Measurements from ENCODE around the gene ALPP.

GRCh38 chr2:232365621-232366321 lies 12.8 kb upstream of the ALPP start:
- TF ChIP-seq EZH2 (IDR thresholded peaks at IDR 0.05; ENCODE audit: insufficient read depth, poor library complexity, severe bottlenecking): no peak
- no peak for TF ChIP-seq EZH2phosphoT487 (IDR thresholded peaks at IDR 0.05; ENCODE audit: insufficient read depth, low read depth)

Data from GM23248 (cell line).